D721Med (cell line): ENCODE measurements around the gene ASGR2.
"Not testable (repeated sequence)": the region's sequence is repeated elsewhere in the genome, so short reads cannot be mapped to it uniquely, and the experiment has no call there.

Source experiments
- DNase-seq: peaks from one replicate; pipeline ENCODE4 v3.0.0; 2011; ENCODE audit warnings: low spot score; ENCODE audit not compliant: insufficient read length
- FAIRE-seq: peaks from 2 replicates; lab custom pipeline; 2011; peaks lifted over from hg19 to GRCh38; lab: Jason Lieb, UNC
- CTCF ChIP-seq: IDR thresholded peaks from 2 replicates; pipeline ENCODE4 v1.5.1; 2012; ENCODE audit warnings: mild to moderate bottlenecking, control low read depth; ENCODE audit not compliant: insufficient read depth; ENCODE audit errors: missing control alignments

The ASGR2 gene

GRCh38 chr17:7114241-7114874 lies at the start of gene ASGR2:
Gene ASGR2, minus strand, starts transcription at chr17:7114822. Its CDS starts 582 bp downstream, at chr17:7114240.
- TF ChIP-seq CTCF, result no peak
- DNase-seq, result no peak
- FAIRE-seq, result no peak

DNA sequence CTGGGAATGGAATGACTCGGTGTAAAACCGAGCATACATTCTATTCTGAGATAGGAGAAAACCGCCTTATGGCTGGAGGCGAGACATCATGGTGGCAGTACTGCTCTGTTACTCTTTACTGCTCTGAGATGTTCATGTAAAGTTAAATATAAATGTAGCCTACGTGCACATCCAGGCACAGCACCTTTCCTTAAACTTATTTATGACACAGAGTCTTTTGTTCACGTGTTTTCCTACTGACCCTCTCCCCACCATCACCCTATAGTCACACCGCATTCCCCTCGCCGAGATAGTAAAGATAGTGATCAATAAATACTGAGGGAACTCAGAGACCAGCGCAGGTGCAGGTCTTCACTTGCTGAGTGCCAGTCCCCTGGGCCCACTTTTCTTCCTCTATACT lies 44.9 kb upstream of the ASGR2 start:
- not testable (repeated sequence) for FAIRE-seq, DNase-seq

DNA sequence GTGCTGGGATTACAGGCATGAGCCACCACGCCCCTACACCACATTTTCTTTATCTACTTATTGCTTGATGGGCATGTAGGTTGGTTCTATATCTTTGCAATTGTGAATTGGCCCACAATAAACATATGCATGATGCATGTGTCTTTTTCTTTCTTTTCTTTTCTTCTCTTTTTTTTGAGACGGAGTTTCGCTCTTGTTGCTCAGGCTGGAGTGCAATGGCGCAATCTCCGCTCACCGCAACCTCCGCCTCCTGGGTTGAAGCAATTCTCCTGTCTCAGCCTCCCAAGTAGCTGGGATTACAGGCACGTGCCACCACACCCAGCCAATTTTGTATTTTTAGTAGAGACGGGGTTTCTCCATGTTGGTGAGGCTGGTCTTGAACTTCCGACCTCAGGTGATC lies 43.8 kb upstream of the ASGR2 start:
- not testable (repeated sequence) for FAIRE-seq, DNase-seq

DNA sequence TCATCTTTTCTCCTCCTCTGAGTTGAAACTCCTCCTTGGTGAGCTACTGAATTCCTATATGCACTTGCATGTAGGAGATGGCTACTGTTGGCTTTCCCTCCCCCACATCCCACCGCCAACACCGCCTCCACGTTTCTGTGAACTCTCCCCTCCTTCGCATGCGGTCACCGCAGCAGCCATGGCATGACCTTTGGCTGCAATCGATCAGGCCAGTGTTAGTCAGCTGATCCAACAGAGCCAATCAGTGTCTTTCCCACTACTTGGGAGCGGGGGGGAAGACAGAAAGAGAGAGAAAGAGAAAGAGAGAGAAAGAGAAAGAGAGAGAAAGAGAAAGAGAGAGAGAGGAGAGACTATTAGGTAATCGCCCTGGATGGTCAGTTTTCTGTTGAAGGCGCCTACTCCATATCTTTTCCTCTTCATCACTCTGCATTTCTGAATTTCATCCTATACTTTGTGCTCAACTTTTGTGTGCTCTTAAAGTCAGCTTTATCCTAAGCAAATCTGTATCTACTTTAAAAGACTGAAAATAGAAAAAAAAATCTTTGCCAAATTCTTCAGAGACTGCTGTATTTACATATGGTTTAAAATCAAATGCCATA lies 41.8 kb upstream of the ASGR2 start:
- FAIRE-seq (no peak), DNase-seq (no peak)
- no peak for TF ChIP-seq CTCF

- no peak for FAIRE-seq
- TF ChIP-seq CTCF, result no peak
- DNase-seq, result no peak
Observed at GRCh38 chr17:7147772-7148171, 33.1 kb upstream of the ASGR2 start.

DNA sequence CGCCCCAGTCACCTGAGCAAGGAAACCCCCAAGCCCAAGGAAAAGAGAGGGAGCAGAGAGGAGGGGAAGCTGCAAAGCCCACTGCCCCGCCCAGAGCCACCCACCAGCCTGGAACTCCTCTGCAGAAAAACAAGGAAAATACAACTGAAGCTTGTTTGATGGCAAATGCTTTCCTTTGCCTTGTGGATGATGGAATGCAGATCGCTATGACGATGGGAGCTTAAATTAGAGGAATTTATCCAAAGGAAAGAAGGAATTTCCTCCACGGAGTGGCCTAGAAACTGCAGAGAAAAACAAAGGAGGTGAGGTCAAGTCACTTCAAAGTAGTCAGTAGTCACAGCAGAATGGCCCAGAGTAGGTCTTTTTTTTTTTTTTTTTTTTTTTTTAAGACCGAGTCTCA lies 31.5 kb upstream of the ASGR2 start:
- no peak for FAIRE-seq
- no peak for TF ChIP-seq CTCF
- no peak for DNase-seq

- no peak for FAIRE-seq
- TF ChIP-seq CTCF, result no peak
- no peak for DNase-seq
Observed at GRCh38 chr17:7144213-7144612, 29.6 kb upstream of the ASGR2 start.

DNA sequence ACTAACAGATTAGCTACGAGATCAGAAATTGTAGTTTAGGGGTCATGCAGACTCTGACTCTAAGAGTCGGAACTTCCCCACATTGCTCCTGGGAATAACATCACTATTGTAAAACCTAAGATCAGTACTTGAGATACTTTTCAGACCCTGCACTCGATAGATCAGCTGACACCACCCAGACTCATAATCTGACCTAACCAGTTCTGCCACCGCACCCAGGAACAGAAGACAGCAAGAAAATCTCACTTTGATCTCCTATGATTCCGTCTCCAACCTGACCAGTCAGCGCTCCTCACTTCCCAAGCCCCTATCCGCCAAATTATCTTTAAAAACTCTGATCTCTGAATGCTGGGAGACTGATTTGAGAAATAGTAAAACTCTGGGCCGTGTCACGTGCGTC lies 27.2 kb upstream of the ASGR2 start:
- no peak for DNase-seq
- no peak for TF ChIP-seq CTCF
- no peak for FAIRE-seq
